Suprapubic skin (tissue), 4 donors: ENCODE results near the gene KLC3. TPM values are rescaled to one million over a fixed set of nuclear protein-coding genes. Genes with fewer than 3 reads are reported as not detected.

ENCODE experiments used
- DNase-seq, 2 donors: peaks; one replicate each; pipeline ENCODE4 v3.0.0-alpha.2; 2019; ENCODE audit warnings: low spot score in 2 of 2
- H3K27ac ChIP-seq: fragments of 200-600 bp; sonication (generic); one replicate; pipeline ENCODE4 v1.5.1; 2019
- H3K27me3 ChIP-seq: fragments of 200-600 bp; sonication (generic); one replicate; pipeline ENCODE4 v1.5.1; 2019
- H3K36me3 ChIP-seq: fragments of 200-600 bp; sonication (generic); one replicate; pipeline ENCODE4 v1.5.1; 2019
- H3K4me1 ChIP-seq: fragments of 200-600 bp; sonication (generic); one replicate; pipeline ENCODE4 v1.5.1; 2019
- H3K4me3 ChIP-seq: fragments of 200-600 bp; sonication (generic); one replicate; pipeline ENCODE4 v1.5.1; 2019; ENCODE audit warnings: mild to moderate bottlenecking
- H3K9me3 ChIP-seq: fragments of 200-600 bp; sonication (generic); one replicate; pipeline ENCODE4 v1.5.1; 2019
- CTCF ChIP-seq, 2 donors: fragments of 200-600 bp in 1 of 2; fragments of 450-650 bp in 1 of 2; sonication (generic) in 1 of 2; IDR thresholded peaks; one replicate each; pipeline ENCODE4 v1.5.1; 2016 to 2019; ENCODE audit warnings: antibody characterized with exemption in 2 of 2, mild to moderate bottlenecking in 1 of 2, moderate library complexity in 1 of 2
- EP300 ChIP-seq: sonication (generic); formaldehyde crosslinking; IDR thresholded peaks from one replicate; pipeline ENCODE4 v1.6.1; 2017; ENCODE audit warnings: antibody characterized with exemption
- POLR2A ChIP-seq, 2 donors: fragments of 450-650 bp; IDR thresholded peaks; one replicate each; pipeline ENCODE4 v1.6.1; 2017; ENCODE audit warnings: antibody characterized with exemption in 2 of 2, mild to moderate bottlenecking in 2 of 2, moderate library complexity in 2 of 2
- POLR2AphosphoS5 ChIP-seq, 3 donors: sonication (generic); formaldehyde crosslinking; IDR thresholded peaks; one replicate each; pipeline ENCODE4 v1.6.1; 2017; ENCODE audit warnings: antibody characterized with exemption in 3 of 3
- WGBS: methylation state at CpG from one replicate; pipeline ENCODE4 v1.1.5; 2018; 5-methylcytosine and 5-hydroxymethylcytosine counted together
- total RNA-seq, 4 donors: library from RNA; depleted of rRNA; stranded (reverse); fragments of >200 nt; gene quantifications; one replicate each; pipeline ENCODE4 v1.1.0, GENCODE V29; 2016

Gene KLC3
- total RNA-seq, 4 donors from 2014 or later = 73.4 to 132 (median 109) TPM

GRCh38 chr19:45352914-45353796 is 12.6 kb downstream of the KLC3 start:
- H3K9me3 ChIP-seq = no peaks in the 10 kb centered on the region
- no peak for DNase-seq
- H3K27ac ChIP-seq = no peak overlapping the region
- no peaks in the 10 kb centered on the region for H3K27me3 ChIP-seq
- TF ChIP-seq POLR2AphosphoS5 (IDR thresholded peaks at IDR 0.05) = no peak
- no peak for TF ChIP-seq POLR2A (IDR thresholded peaks at IDR 0.05)
- TF ChIP-seq EP300 = no peak
- TF ChIP-seq CTCF (IDR thresholded peaks at IDR 0.05) = no peak
- no peak overlapping the region for H3K4me3 ChIP-seq
- H3K4me1 ChIP-seq = no peaks in the 10 kb centered on the region
- WGBS = 96% methylated on average over 8 of the region's 20 CpGs
- peaks cover 70% of the 10 kb centered on the region for H3K36me3 ChIP-seq

GRCh38 chr19:45354241-45354842 is 13.8 kb downstream of the KLC3 start:
- H3K4me1 ChIP-seq = no peaks in the 10 kb centered on the region
- H3K27me3 ChIP-seq = no peaks in the 10 kb centered on the region
- WGBS = 91% methylated on average over 10 of the region's 11 CpGs
- no peak for TF ChIP-seq POLR2A (IDR thresholded peaks at IDR 0.05)
- no peak for TF ChIP-seq CTCF (IDR thresholded peaks at IDR 0.05)
- TF ChIP-seq EP300 = no peak
- no peak for TF ChIP-seq POLR2AphosphoS5 (IDR thresholded peaks at IDR 0.05)
- no peak for DNase-seq
- peaks cover 63% of the 10 kb centered on the region for H3K36me3 ChIP-seq
- no peaks in the 10 kb centered on the region for H3K9me3 ChIP-seq
- H3K27ac ChIP-seq = no peak overlapping the region
- no peak overlapping the region for H3K4me3 ChIP-seq

DNA sequence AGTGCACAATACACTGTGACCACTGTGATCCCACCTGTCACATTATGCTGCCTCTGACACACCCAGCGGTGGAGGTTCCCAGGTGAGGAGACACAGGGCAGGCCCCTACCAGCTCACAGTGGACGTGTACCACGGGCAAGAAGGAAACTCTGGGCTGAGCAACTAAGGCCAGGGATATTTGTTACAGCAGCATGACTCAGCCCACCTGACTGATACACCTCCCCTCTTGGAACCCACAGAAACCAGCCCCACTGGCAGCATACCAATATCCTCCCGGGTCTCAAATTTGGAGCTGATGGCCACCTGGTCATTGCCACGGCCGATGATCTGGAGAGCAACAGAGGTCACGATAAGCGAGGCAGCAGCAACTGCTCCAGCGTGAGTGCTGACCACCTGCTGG is 14.9 kb downstream of the KLC3 start:
- Histone ChIP-seq H3K4me3 (no peak overlapping the region), H3K27ac (no peak overlapping the region), H3K36me3 (peaks cover 52% of the 10 kb centered on the region), H3K4me1 (no peaks in the 10 kb centered on the region), H3K27me3 (no peaks in the 10 kb centered on the region), H3K9me3 (no peaks in the 10 kb centered on the region)
- DNase-seq = no peak
- TF ChIP-seq CTCF (IDR thresholded peaks at IDR 0.05) (no peak), POLR2A (IDR thresholded peaks at IDR 0.05) (no peak), EP300 (no peak), POLR2AphosphoS5 (IDR thresholded peaks at IDR 0.05) (no peak)
- over 99% methylated on average over 8 of the region's 9 CpGs for WGBS

DNA sequence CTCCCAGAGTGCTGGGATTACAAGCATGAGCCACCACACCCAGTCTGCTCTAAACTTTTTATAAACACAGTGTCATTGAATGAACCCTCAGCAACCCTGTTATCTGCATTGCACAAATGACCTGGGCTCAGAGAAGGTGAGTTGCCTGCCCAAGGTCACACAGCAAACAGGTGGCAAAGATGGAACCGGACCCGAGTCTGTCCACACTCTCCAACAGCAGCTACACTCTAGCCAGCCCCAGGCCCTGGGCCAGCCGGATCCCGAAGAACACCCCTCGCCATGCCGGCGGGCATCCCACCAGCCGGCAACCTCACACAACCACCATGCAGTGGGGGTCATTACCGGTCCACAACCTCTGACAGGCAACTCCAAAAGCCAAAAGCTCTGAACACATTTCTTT is 15.4 kb downstream of the KLC3 start:
- no peak overlapping the region for H3K4me3 ChIP-seq
- no peak for DNase-seq
- H3K9me3 ChIP-seq = no peaks in the 10 kb centered on the region
- 96% methylated on average over 9 of the region's 9 CpGs for WGBS
- H3K4me1 ChIP-seq = no peaks in the 10 kb centered on the region
- no peaks in the 10 kb centered on the region for H3K27me3 ChIP-seq
- no peak overlapping the region for H3K27ac ChIP-seq
- TF ChIP-seq EP300 (no peak), CTCF (IDR thresholded peaks at IDR 0.05) (no peak), POLR2AphosphoS5 (IDR thresholded peaks at IDR 0.05) (no peak), POLR2A (IDR thresholded peaks at IDR 0.05) (no peak)
- H3K36me3 ChIP-seq = peaks cover 52% of the 10 kb centered on the region

DNA sequence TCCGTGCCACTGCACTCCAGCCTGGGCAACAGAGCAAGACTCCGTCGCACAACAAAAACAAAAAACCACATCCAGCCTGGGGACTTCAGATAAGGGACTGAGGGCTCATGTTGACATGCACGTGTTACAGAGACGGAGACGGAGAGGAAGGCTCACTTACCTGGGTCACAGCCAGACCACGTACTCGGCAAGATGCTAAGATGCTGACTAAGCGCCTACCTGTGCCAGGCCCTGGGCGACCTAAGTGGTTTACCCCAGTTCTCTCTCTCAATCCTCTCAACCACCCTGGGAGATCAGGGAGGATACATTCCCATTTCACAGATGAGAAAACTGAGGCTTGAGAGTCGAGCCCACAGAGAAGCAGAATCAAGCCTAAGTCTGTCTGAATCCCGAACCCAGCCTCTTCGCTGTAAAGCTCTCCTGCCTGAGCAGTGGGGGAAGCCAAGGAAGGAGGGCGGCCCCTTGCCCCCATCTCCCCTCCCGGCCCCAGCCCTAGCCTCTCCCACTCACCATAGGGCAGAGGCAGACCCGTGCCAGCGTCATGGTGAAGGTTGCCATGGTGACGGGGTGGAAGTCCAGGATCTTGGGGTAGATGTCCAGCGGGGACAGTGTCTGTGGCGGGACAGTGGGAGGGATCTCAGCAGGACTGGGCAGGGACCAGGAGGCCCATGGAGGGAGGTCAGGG is 16.4 kb downstream of the KLC3 start:
- DNase-seq = no peak
- H3K27me3 ChIP-seq = no peaks in the 10 kb centered on the region
- H3K27ac ChIP-seq = no peak overlapping the region
- H3K9me3 ChIP-seq = no peaks in the 10 kb centered on the region
- H3K36me3 ChIP-seq = peaks cover 49% of the 10 kb centered on the region
- 89% methylated on average over 20 of the region's 20 CpGs for WGBS
- H3K4me3 ChIP-seq = no peak overlapping the region
- TF ChIP-seq EP300 = no peak
- TF ChIP-seq POLR2A (IDR thresholded peaks at IDR 0.05) = no peak
- no peaks in the 10 kb centered on the region for H3K4me1 ChIP-seq
